Endothelial cell of umbilical vein (primary cell): ENCODE results near the gene ADAP1. TPM values are rescaled to one million over a fixed set of nuclear protein-coding genes. Genes with fewer than 3 reads are reported as not detected.

Experiments used
- BruUV-seq: library from RNA; stranded (reverse); fragments of 400-500 nt; replicated peaks from 2 replicates; lab custom pipeline; 2021; lab: Mats Ljungman, UMichigan
- CTCF ChIA-PET: fragments of 300-600, 350-600 bp; sonication (Branson Sonifier 250); formaldehyde crosslinking; loops from one replicate; lab custom pipeline; 2021; ENCODE audit warnings: antibody characterized with exemption, inconsistent platforms; lab: Charles Lee
- POLR2A ChIA-PET: fragments of 300-600, 350-600 bp; sonication (Branson Sonifier 250); formaldehyde crosslinking; loops from one replicate; lab custom pipeline; 2021; ENCODE audit warnings: antibody characterized with exemption, inconsistent platforms; lab: Charles Lee
- DNase-seq: peaks from one replicate; pipeline ENCODE4 v3.0.0-alpha.2; 2011; ENCODE audit warnings: low read depth, low spot score
- FAIRE-seq: peaks from 2 replicates; lab custom pipeline; 2011; peaks lifted over from hg19 to GRCh38; lab: Jason Lieb, UNC
- H2AFZ ChIP-seq: 2 replicates; pipeline ENCODE4 v1.6.0; 2012; ENCODE audit warnings: low read depth, low read length, control low read depth, inconsistent platforms
- H3K27ac ChIP-seq: 2 replicates; pipeline ENCODE4 v1.5.1; 2011; ENCODE audit warnings: low read depth, mild to moderate bottlenecking, control low read depth, low read length, moderate library complexity; ENCODE audit not compliant: insufficient read depth
- H3K27me3 ChIP-seq, 2 experiments: 2 replicates each; pipeline versions ENCODE4 v1.6.0 to v1.6.1; 2011; ENCODE audit warnings: low read length in 2 of 2, mixed read lengths in 1 of 2; ENCODE audit not compliant: control insufficient read depth in 2 of 2, insufficient read depth in 2 of 2
- H3K36me3 ChIP-seq, 2 experiments: 2 replicates in 1 of 2; 3 replicates in 1 of 2; pipeline ENCODE4 v1.5.1; 2011; ENCODE audit warnings: low read length in 2 of 2, mild to moderate bottlenecking in 1 of 2, moderate library complexity in 1 of 2; ENCODE audit not compliant: control insufficient read depth in 2 of 2, insufficient read depth in 2 of 2; ENCODE audit errors: extremely low read depth in 1 of 2
- H3K4me1 ChIP-seq: 3 replicates; pipeline ENCODE4 v1.5.1; 2011; ENCODE audit warnings: mild to moderate bottlenecking, low read length; ENCODE audit not compliant: control insufficient read depth, insufficient read depth; ENCODE audit errors: extremely low read depth
- H3K4me2 ChIP-seq: 2 replicates; pipeline ENCODE4 v1.6.1; 2011; ENCODE audit warnings: low read length, control low read depth, mixed read lengths; ENCODE audit not compliant: insufficient read depth
- H3K4me3 ChIP-seq, 3 experiments: fragments of 200-600 bp in 1 of 3; sonication (generic), shearing (Covaris generic) in 1 of 3; replicated peaks in 1 of 3; 2 replicates each; pipeline ENCODE4 v1.5.1; 2011 to 2016; ENCODE audit warnings: control low read depth in 3 of 3, low read length in 3 of 3, mild to moderate bottlenecking in 2 of 3, inconsistent platforms in 1 of 3, low read depth in 1 of 3, moderate library complexity in 1 of 3; ENCODE audit not compliant: insufficient read depth in 1 of 3
- H3K79me2 ChIP-seq: 2 replicates; pipeline ENCODE4 v1.6.0; 2012; ENCODE audit warnings: low read length, inconsistent platforms; ENCODE audit not compliant: control insufficient read depth, insufficient read depth
- H3K9ac ChIP-seq: replicated peaks from 2 replicates; pipeline ENCODE3; 2011; ENCODE audit warnings: low read length, control low read depth; ENCODE audit not compliant: insufficient read depth; ENCODE audit errors: extremely low read depth
- H3K9me1 ChIP-seq: replicated peaks from 3 replicates; pipeline ENCODE4 v1.6.0; 2011; ENCODE audit warnings: mild to moderate bottlenecking, low read length; ENCODE audit not compliant: control insufficient read depth, insufficient read depth; ENCODE audit errors: extremely low read depth
- H3K9me3 ChIP-seq: replicated peaks from 2 replicates; pipeline ENCODE4 v1.5.1; 2012; ENCODE audit warnings: low read length, inconsistent platforms; ENCODE audit not compliant: control insufficient read depth, insufficient read depth
- H4K20me1 ChIP-seq: replicated peaks from 2 replicates; pipeline ENCODE3; 2011; ENCODE audit warnings: mild to moderate bottlenecking, low read length; ENCODE audit not compliant: control insufficient read depth, insufficient read depth; ENCODE audit errors: extremely low read depth
- EZH2 ChIP-seq: IDR thresholded peaks from 2 replicates; pipeline ENCODE4 v1.6.1; 2012; ENCODE audit warnings: borderline replicate concordance, low read depth, mild to moderate bottlenecking, moderate library complexity, low read length, inconsistent platforms; ENCODE audit not compliant: severe bottlenecking
- FOS ChIP-seq: IDR thresholded peaks from 2 replicates; pipeline ENCODE4 v1.6.1; 2011; ENCODE audit warnings: mild to moderate bottlenecking, low read length, moderate library complexity, borderline replicate concordance; ENCODE audit not compliant: insufficient read depth
- GATA2 ChIP-seq: IDR thresholded peaks from 2 replicates; pipeline ENCODE4 v1.7.0; 2011; ENCODE audit warnings: low read depth, mild to moderate bottlenecking, moderate library complexity, mixed read lengths, low read length; ENCODE audit not compliant: insufficient read length, insufficient read depth
- JUN ChIP-seq: IDR thresholded peaks from 2 replicates; pipeline ENCODE4 v1.6.1; 2011; ENCODE audit warnings: borderline replicate concordance, low read depth; ENCODE audit not compliant: insufficient read length, insufficient read depth
- MYC ChIP-seq: IDR thresholded peaks from one replicate; pipeline ENCODE4 v1.6.1; 2011; ENCODE audit warnings: mild to moderate bottlenecking, low read depth, low read length
- POLR2A ChIP-seq: IDR thresholded peaks from 2 replicates; pipeline ENCODE4 v1.6.1; 2012; ENCODE audit warnings: low read depth, mild to moderate bottlenecking, control low read depth, low read length
- POLR2AphosphoS5 ChIP-seq: IDR thresholded peaks from 2 replicates; pipeline ENCODE4 v1.6.1; 2012; ENCODE audit warnings: low read depth, mild to moderate bottlenecking, control low read depth, low read length, moderate library complexity; ENCODE audit not compliant: insufficient read depth
- dilution Hi-C: fragments of 300-500 bp; cut with MboI; formaldehyde crosslinking; loops from one replicate; pipeline ENCODE4 v1.15.0; 2019; ENCODE audit warnings: low sequenced_read_pairs; ENCODE audit not compliant: extremely low pct_ligation_motif_present
- intact Hi-C: fragments of 100-400 bp; cut with micrococcal nuclease; formaldehyde crosslinking; loops from one replicate; pipeline ENCODE4 v1.10.0; 2022
- polyA plus RNA-seq, 4 experiments: library from polyadenylated mRNA; depleted of rRNA in 3 of 4; stranded (reverse) in 3 of 4; unstranded in 1 of 4; fragments of >200 nt; gene quantifications; 2 replicates each; pipeline versions ENCODE4 v1.2.1 to v1.2.3, GENCODE V29; 2011 to 2012; ENCODE audit warnings: missing spikeins in 1 of 4
- total RNA-seq: library from RNA; stranded (reverse); gene quantifications from 2 replicates; pipeline ENCODE4 v1.2.3, GENCODE V29; 2021
- TF ChIP-seq, protein P1 (sequence below), 2 donors: IDR thresholded peaks; 1 replicate in 1 of 2; 2 replicates in 1 of 2; pipeline ENCODE4 v1.5.1; 2011; ENCODE audit warnings: low read length in 2 of 2, mild to moderate bottlenecking in 2 of 2, moderate library complexity in 2 of 2, control low read depth in 1 of 2, inconsistent platforms in 1 of 2, low read depth in 1 of 2; ENCODE audit not compliant: insufficient read depth in 1 of 2; ENCODE audit errors: extremely low read depth in 1 of 2
- TF ChIP-seq, protein P2 (sequence below): IDR thresholded peaks from 2 replicates; pipeline ENCODE4 v1.6.1; 2011; ENCODE audit not compliant: insufficient read depth, insufficient read length

Gene ADAP1
- total and polyA plus RNA-seq, 2 donors (not counting 3 experiments of a cell fraction or from before 2014, with no cell fraction given), result 0.49 to 0.58 TPM

DNA sequence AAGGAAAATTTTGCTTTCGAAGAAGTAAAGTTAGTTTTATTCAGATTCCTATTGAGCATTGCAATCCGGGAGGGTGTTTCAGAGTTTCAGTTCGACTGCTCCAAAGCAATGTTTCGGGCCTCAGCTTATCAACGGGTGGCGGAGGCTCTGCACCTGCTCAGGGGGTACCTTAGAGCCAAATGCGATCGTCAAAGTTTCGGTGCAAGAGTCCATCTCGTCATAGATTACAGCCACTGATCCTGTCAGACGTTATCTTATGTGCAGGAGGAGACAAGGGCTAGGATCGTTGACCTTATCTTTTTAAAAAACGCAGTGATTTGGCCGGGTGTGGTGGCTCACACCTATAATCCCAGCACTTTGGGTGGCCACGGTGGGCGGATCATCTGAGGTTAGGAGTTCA is 24.7 kb upstream of the ADAP1 start:
- Histone ChIP-seq H3K9me3 (no peaks in the 10 kb centered on the region), H3K9me1 (no peaks in the 10 kb centered on the region), H4K20me1 (no peaks in the 10 kb centered on the region), H3K4me2 (no peak overlapping the region), H3K27me3 (no peaks in the 10 kb centered on the region), H3K36me3 (no peaks in the 10 kb centered on the region), H3K4me3 (no peak overlapping the region), H3K9ac (no peak overlapping the region), H2AFZ (no peak overlapping the region), H3K27ac (no peak overlapping the region), H3K79me2 (peaks cover 12% of the 10 kb centered on the region), H3K4me1 (peaks cover 6% of the 10 kb centered on the region)
- POLR2A ChIA-PET, result no interaction called here
- CTCF ChIA-PET, result interaction anchor here (1.2 to 1.8 kb wide), 2 partner anchors 10 to 13 kb away, joined by 3 to 12 read pairs; no protein-coding TSS in a partner anchor
- dilution Hi-C loops (no loop called here), intact Hi-C loops (no loop called here)
- no peak for TF ChIP-seq JUN
- TF ChIP-seq GATA2, result no peak
- no peak for TF ChIP-seq MYC
- TF ChIP-seq POLR2A, result no peak
- TF ChIP-seq, protein P1, sequence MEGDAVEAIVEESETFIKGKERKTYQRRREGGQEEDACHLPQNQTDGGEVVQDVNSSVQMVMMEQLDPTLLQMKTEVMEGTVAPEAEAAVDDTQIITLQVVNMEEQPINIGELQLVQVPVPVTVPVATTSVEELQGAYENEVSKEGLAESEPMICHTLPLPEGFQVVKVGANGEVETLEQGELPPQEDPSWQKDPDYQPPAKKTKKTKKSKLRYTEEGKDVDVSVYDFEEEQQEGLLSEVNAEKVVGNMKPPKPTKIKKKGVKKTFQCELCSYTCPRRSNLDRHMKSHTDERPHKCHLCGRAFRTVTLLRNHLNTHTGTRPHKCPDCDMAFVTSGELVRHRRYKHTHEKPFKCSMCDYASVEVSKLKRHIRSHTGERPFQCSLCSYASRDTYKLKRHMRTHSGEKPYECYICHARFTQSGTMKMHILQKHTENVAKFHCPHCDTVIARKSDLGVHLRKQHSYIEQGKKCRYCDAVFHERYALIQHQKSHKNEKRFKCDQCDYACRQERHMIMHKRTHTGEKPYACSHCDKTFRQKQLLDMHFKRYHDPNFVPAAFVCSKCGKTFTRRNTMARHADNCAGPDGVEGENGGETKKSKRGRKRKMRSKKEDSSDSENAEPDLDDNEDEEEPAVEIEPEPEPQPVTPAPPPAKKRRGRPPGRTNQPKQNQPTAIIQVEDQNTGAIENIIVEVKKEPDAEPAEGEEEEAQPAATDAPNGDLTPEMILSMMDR (IDR thresholded peaks at IDR 0.05; ENCODE audit: extremely low read depth in 1 of 2, insufficient read depth in 1 of 2, low read depth in 1 of 2, low read length in 2 of 2), result no peak
- no peak for TF ChIP-seq FOS
- no peak for TF ChIP-seq EZH2
- TF ChIP-seq, protein P2, sequence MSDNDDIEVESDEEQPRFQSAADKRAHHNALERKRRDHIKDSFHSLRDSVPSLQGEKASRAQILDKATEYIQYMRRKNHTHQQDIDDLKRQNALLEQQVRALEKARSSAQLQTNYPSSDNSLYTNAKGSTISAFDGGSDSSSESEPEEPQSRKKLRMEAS, result no peak
- no peak for TF ChIP-seq POLR2AphosphoS5
- no peak for DNase-seq
- FAIRE-seq, result no peak
- no TSS peak for BruUV-seq
